ENCODE data around the gene FHAD1. TPM values are rescaled to one million over a fixed set of nuclear protein-coding genes. Genes with fewer than 3 reads are reported as not detected.

The FHAD1 gene
- total and polyA plus RNA-seq, 9 of the 15 experiments (the other 6 are each of a cell fraction or from before 2014, with no cell fraction given), result 0.32 to 2.1 (median 1.5) TPM; not detected in 1

- no TSS peak for BruUV-seq (replicated peaks)
- no peaks in the 10 kb centered on the region for H3K36me3 ChIP-seq (ENCODE audit: control insufficient read depth, insufficient read depth, low read length)
- peaks cover 3% of the 10 kb centered on the region; the same call in 1 of the 2 replicates for H3K9me3 ChIP-seq (replicated peaks; ENCODE audit: control insufficient read depth, insufficient read depth, low read depth, low read length)
- ChIA-PET POLR2A (interaction anchor here (0.6 kb wide), 2 partner anchors 10 to 35 kb away, joined by 3 read pairs; no protein-coding TSS in a partner anchor), CTCF (ENCODE audit: low intra/inter-chr PET ratio) (no interaction called here)
- H3K4me3 ChIP-seq, result no peak overlapping the region
- TF ChIP-seq RCOR1 (IDR thresholded peaks at IDR 0.05; ENCODE audit: borderline replicate concordance in 1 of 2, low read depth in 2 of 2, low read length in 2 of 2) (no peak), BDP1 (IDR thresholded peaks at IDR 0.05; ENCODE audit: insufficient read depth, insufficient read length) (no peak), NONO (IDR thresholded peaks at IDR 0.05; ENCODE audit: low read depth in 2 of 2, low read length in 1 of 2) (no peak), ZBTB8A (IDR thresholded peaks at IDR 0.05; ENCODE audit: partially characterized antibody) (no peak), NR3C1 (CRISPR knock-in tag; IDR thresholded peaks at IDR 0.05) (no peak), E2F4 (CRISPR knock-in tag; IDR thresholded peaks at IDR 0.05; ENCODE audit: low read depth) (no peak)
- in situ Hi-C loops (cut with MboI) (no loop called here), intact Hi-C loops (cut with micrococcal nuclease) (no loop called here)
- no peaks in the 10 kb centered on the region for H3K79me2 ChIP-seq (ENCODE audit: control insufficient read depth, insufficient read depth, low read length)
- no peak overlapping the region for H3K27ac ChIP-seq (ENCODE audit: extremely low read depth, low read depth, low read length)
- no peak for DNase-seq (ENCODE audit: extremely low read depth in 1 of 4, low spot score in 3 of 4)
- ATAC-seq, result no peak
- FAIRE-seq, result no peak
- no peak overlapping the region for H3K9ac ChIP-seq (ENCODE audit: insufficient read depth in 1 of 2, low read depth in 2 of 2, low read length in 2 of 2)
- H3K4me2 ChIP-seq (ENCODE audit: insufficient read depth, low read length), result no peak overlapping the region
- no peaks in the 10 kb centered on the region; the same call in 1 of the 2 replicates for H4K20me1 ChIP-seq (replicated peaks; ENCODE audit: control insufficient read depth, insufficient read depth, low read length)
- peaks cover 0 to 9% of the 10 kb centered on the region in 2 experiments; a peak in 2 of 5 replicates for H3K27me3 ChIP-seq (ENCODE audit: control insufficient read depth in 2 of 2, insufficient read depth in 2 of 2, low read length in 2 of 2)
- H3K9me1 ChIP-seq (ENCODE audit: control insufficient read depth, insufficient read depth, low read length), result no peaks in the 10 kb centered on the region
- peaks cover 6 to 23% of the 10 kb centered on the region in 2 experiments; a peak in 4 of 5 replicates for H3K4me1 ChIP-seq (replicated peaks in 1 of 2; ENCODE audit: control insufficient read depth in 2 of 2, insufficient read depth in 2 of 2, low read length in 2 of 2)
- H2AFZ ChIP-seq (ENCODE audit: low read depth, low read length), result no peak overlapping the region
- WGBS (ENCODE audit: insufficient coverage, low coverage, missing lambda C conversion rate), result 4% methylated on average over 5 of the region's 5 CpGs
These were observed 15.7 kb downstream of the FHAD1 start for GRCh38 chr1:15262706-15263105.

Data from K562 (cell line).